ENCODE measurements around the gene SEPHS2.
A peak's percentile ranks its signal among the peaks of the same experiment; 100 is the strongest.
"Not testable (repeated sequence)": the region's sequence is repeated elsewhere in the genome, so short reads cannot be mapped to it uniquely, and the experiment has no call there.

SEPHS2 gene

DNA sequence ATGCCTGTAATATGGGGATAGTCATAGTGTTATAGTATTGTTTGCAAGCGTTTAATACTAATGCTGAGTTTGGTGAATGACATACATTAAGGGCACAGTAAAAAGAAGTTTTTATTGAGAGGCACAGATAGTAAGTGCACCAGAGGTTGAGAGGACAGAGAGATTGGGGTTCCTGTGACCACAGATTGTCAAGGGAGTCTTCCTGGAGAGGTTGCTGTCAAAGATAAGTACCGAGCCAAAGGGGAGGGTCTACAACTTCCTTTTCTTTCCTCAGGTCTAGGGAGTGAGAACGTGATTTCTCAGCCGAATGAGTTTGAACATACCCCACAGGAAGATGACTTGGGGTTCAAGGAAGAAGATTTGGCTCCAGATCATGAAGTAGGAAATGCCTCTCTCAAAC, 48.6 kb downstream of the SEPHS2 start:
- no peak for DNase-seq

DNA sequence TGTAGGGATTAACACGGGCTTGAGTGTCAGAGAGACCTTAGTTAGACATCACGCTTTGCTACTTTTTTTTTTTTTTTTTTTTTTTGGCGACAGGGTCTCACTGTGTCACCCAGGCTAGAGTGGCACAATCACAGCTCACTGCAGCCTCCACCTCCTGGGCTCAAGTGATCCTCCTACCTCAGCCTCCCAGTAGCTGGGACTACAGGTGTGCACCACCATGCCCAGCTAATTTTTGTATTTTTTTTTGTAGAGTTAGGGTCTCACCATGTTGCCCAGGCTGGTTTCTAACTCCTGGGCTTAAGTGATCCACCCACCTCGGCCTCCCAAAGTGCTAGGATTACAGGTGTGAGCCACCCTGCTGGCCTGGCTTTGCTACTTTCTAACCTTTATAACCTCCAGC, 49.0 kb downstream of the SEPHS2 start:
- DNase-seq = not testable (repeated sequence)

DNA sequence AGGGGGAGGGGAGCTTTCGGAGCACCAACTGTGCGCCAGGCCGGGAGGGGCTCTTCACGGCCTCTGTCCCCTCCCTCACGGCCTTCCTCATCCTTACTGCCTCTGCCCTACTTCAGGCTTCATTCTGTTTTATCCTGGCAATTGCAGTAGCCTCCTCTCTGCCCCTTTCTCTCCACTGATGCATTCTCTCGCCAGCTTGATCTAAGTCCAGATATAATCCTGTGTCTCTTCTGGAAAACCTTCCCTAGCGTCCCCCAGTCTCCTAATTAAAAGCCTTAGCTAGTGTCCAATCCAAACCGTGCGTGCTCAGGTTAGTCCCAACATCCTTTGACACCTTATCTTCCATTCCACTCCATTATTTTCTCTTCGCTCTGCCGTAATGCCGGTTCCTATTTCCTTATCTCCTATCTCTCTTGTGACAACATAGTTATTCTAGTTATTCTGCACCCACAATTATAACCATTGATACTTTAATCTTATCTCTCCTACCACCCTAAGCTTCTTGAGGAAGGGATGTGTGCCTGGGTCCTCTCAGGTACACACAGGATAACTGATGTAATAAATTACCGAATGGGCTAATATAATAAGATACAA, 49.6 kb downstream of the SEPHS2 start:
- DNase-seq = no peak

DNA sequence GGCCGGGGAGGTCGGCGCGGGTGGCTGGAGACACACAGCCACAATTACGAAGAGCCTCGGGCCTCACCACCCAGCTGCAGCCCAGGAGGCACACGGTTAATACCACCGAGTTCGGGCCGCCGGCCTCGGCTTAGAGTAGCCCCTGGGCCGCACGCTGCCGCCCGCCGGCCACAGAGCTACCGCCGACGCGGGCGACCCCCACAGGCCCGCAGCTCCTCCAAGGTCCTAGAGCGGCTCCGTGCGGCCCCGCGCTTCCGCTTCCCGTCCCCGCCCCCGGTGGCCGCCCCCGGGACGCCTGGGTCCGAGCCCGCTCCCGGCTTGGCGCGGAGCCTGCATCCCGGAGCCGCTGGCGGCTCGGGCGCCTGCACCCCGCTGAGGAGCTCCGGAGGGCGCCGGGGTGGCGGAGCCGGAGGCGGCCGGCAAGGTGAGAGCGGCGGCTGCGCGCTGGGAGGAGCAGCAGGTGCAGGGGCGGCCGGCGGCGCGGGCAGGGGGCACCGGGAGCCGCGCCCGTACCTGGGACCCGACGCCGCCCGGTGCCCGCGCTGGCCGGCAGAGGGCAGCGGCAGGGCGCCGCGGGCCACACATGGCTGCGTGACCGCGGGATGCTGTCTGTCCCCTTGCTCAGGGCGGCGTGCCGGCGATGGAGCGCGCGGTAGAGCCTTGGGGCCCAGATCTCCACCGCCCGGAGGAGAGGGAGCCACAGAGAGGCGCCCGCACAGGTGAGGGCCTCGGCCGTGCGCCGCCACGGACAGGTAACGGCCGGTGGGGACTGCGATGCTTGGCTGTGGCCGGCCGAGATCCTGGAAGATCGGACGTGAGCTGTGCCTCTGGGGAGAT, 50.3 kb downstream of the SEPHS2 start, which contains the start of gene ZNF48:
TSS of gene ZNF48 (plus strand) at position 266 of the 837 bp plus-strand sequence. CDS start at position 641, 375 bp downstream.
- DNase-seq = peak; percentile 86

DNA sequence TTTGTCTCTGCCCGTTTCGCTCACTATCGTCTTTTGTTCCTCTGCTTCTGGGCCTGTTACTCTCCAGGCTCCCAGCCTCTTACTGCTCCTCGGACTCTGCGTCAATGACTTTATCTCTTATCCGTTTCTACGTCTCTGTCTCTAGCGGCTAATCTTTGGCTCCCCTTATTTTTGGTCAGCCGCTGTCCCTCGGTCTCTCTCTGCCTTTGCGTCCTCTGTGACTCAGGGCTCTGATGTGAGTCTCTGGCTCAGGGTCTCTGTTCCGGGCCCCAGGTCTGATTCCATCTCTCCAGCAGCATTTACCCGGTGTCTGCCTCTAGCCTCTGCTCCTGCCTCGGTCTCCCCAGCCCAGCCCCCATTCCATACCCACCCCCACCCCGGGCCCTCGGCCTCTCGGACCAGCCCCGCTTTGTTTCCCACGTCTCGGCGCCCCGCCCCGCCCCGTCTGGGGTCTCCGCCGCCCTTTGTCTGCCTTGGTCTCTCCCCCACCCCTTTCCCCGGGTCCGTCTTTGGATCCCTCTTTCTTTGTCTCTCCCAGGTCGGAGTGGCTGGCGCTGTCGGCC, 51.0 kb downstream of the SEPHS2 start:
- no peak for DNase-seq

Data from NCI-H2107 (cell line).